ENCODE measurements around the gene AHRR.

Gene AHRR

DNA sequence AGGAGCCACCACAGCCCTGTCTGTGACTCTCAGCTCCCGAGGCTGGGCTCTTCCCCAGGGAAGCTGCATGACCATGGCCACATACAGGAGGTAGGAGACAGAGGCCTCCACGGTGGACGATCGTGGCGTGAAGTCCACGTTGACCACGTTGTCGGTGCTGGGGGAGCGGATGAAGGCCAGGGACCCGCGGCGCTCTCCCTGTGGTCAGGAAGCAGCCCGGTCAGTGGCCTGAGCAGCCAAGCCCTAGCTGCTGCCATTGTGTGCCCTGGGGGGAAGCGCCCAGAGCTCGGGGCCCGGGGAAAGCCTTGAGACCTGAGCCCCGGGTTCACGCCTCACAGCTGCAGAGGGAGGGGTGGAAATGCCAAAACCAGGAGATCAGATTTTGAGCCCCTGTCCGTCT lies 155.7 kb downstream of the AHRR start:
- no peak overlapping the region for H3K4me3 ChIP-seq (ENCODE audit: low read depth, low read length)
- in situ Hi-C loops (cut with HindIII; ENCODE audit: low sequenced_read_pairs) = no loop called here
- DNase-seq (ENCODE audit: low read depth, low spot score) = no peak
- TF ChIP-seq, protein P1, sequence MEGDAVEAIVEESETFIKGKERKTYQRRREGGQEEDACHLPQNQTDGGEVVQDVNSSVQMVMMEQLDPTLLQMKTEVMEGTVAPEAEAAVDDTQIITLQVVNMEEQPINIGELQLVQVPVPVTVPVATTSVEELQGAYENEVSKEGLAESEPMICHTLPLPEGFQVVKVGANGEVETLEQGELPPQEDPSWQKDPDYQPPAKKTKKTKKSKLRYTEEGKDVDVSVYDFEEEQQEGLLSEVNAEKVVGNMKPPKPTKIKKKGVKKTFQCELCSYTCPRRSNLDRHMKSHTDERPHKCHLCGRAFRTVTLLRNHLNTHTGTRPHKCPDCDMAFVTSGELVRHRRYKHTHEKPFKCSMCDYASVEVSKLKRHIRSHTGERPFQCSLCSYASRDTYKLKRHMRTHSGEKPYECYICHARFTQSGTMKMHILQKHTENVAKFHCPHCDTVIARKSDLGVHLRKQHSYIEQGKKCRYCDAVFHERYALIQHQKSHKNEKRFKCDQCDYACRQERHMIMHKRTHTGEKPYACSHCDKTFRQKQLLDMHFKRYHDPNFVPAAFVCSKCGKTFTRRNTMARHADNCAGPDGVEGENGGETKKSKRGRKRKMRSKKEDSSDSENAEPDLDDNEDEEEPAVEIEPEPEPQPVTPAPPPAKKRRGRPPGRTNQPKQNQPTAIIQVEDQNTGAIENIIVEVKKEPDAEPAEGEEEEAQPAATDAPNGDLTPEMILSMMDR (IDR thresholded peaks at IDR 0.05; ENCODE audit: low read depth, low read length) = no peak

DNA sequence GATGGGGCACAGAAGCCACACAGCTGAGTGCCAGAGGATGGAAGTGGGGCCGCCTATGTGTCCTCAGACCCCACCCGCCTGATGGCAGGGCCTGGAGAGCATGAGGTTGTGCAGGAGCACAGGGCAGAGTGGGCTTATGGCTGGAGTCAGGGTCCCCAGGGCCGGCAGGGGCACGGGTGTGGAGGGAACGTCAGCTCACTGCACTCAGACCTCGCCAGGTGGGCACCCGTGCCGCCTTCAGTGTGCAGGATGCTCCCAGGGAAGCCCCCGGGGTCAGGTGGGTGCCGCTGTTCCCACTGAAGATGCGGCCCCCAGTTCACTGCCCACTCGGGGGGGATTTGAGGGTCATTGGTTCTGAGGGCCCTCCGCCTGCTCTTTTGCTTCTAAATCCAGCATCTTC lies 156.4 kb downstream of the AHRR start:
- DNase-seq (ENCODE audit: low read depth, low spot score) = no peak
- in situ Hi-C loops (cut with HindIII; ENCODE audit: low sequenced_read_pairs) = no loop called here
- H3K4me3 ChIP-seq (ENCODE audit: low read depth, low read length) = no peak overlapping the region
- TF ChIP-seq, protein P1 (IDR thresholded peaks at IDR 0.05; ENCODE audit: low read depth, low read length) = no peak

DNA sequence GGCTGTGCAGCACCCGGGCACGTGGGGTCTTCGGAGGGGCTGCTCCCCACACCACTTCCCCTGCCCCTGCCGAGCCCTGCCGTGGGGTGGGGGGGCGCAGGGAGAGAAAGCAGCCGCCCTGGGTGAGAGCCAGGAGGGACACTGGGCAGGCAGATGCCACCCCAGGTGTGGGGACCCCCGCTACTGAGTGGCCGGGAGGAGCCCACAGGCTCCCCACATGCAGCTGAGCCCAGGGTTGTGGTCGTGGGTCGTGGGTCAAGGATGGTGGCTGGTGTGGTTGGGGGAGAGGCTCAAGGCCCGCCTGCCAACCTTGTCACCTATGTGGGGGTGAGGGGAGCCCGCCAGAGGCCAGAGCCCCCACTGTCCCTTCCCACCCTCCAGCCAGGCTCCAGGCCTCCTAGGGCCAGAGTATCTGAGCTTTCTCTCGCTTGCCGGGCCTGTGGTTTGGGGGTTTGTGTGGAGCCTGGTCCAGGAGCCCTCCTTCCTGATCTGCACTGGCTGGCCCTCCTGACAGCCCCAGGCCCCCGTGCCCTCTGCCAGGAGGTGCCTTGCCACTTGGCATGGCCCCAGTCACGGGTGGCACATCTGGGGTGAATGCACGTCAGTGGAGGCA lies 157.0 kb downstream of the AHRR start:
- H3K4me3 ChIP-seq (ENCODE audit: low read depth, low read length) = no peak overlapping the region
- DNase-seq (ENCODE audit: low read depth, low spot score) = no peak
- TF ChIP-seq, protein P1 (IDR thresholded peaks at IDR 0.05; ENCODE audit: low read depth, low read length) = no peak
- in situ Hi-C loops (cut with HindIII; ENCODE audit: low sequenced_read_pairs) = no loop called here

DNA sequence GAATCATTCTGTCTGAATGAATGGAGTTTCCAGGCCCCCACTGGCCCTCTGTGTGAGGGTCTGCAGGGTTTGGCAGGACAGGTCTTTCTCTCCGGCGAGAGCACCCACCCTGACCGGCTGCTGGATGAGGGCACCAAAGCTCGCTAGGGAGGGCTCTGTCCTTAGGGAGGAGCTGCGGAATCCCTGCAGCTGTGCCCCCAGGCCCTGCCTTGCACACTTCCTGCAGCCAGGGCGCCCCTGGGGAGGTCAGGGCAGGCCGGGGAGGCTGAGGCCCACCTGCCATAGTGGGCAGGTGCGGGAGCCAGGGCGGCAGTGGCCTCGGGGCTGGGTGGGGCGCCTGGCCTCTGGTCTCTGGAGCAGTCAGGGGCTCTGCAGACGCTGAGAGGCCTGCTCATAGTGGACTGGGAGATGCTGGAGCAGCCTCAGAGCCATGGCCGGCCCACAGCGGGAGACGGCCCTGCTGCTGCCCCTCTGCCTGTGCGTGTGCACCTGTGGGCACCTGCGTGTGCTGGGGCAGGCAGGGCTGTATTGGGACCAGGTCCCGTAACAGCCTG lies 157.5 kb downstream of the AHRR start:
- TF ChIP-seq, protein P1 (IDR thresholded peaks at IDR 0.05; ENCODE audit: low read depth, low read length) = no peak
- DNase-seq (ENCODE audit: low read depth, low spot score) = no peak
- H3K4me3 ChIP-seq (ENCODE audit: low read depth, low read length) = no peak overlapping the region
- in situ Hi-C loops (cut with HindIII; ENCODE audit: low sequenced_read_pairs) = no loop called here

DNA sequence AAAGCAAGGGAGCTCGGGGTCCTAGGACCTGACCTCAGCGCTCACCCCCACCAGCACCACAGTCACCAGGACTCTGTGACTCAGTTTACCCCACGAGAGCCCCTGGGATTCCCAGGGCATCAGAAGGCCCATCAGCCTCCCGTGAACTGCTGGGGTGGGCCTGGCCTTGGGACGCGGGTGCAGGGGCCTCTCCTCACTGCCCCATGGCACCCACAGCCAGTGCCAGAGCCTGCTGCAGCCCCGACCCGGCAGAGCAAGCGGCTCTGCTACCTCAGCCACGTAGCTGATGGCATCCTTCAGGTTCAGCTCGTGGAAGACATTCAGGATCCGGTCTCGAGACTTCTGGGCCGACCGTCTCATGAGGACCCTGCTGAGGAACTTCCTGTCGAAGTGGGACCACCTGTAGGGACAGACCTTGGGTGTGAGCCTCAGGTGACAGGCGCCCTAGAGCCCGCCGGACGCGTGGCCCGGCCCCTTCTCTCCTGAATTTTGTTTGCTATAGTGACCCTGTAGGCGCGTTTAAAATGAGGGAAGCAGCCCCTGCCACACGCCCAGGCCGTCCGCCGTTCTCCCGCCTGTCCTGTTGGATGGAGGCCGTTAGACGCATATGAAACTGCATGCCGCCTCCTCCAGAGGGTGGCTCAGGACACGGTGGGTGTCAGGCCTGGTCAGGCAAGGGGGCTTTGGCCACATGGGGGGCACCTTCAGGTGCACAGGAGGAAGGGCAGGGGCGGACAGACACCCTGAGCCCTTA lies 158.2 kb downstream of the AHRR start:
- no peak overlapping the region for H3K4me3 ChIP-seq (ENCODE audit: low read depth, low read length)
- TF ChIP-seq, protein P1 (IDR thresholded peaks at IDR 0.05; ENCODE audit: low read depth, low read length) = no peak
- in situ Hi-C loops (cut with HindIII; ENCODE audit: low sequenced_read_pairs) = no loop called here
- no peak for DNase-seq (ENCODE audit: low read depth, low spot score)

DNA sequence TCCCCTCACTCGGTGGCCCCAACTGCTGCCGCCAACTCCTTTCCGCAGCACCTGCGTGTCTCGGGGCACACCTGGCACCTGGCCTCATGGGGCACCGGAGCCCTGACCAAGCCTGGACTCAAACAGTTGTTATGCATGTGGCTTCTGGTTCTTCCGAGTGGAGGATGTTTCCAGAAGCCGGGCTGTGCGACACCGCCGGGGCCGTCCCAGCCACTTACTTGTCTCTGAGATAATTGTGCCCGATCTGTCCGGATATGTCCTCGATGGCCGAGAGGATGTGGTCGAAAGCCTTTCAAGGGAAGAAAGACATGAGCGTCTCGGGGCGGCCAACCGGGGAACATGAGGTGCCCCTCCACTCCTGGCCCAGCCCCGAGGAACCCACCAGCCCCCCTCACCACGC lies 159.8 kb downstream of the AHRR start:
- TF ChIP-seq, protein P1 (IDR thresholded peaks at IDR 0.05; ENCODE audit: low read depth, low read length) = no peak
- in situ Hi-C loops (cut with HindIII; ENCODE audit: low sequenced_read_pairs) = no loop called here
- no peak for DNase-seq (ENCODE audit: low read depth, low spot score)

More for the DNA sequence above, 159.8 kb downstream of the AHRR start:
- no peak overlapping the region for H3K4me3 ChIP-seq (ENCODE audit: low read depth, low read length)

Measured in astrocyte of the spinal cord (primary cell).